ENCODE results near the gene USP13. TPM values are rescaled to one million over a fixed set of nuclear protein-coding genes. Genes with fewer than 3 reads are reported as not detected.

The USP13 gene
- total and polyA plus RNA-seq, 2 experiments from 2014 or later: 9.6 to 15.7 TPM

- Histone ChIP-seq H3K4me3 (no peak overlapping the region), H3K9me2 (replicated peaks; ENCODE audit: insufficient read depth) (no peaks in the 10 kb centered on the region), H3K4me1 (ENCODE audit: insufficient read depth) (no peaks in the 10 kb centered on the region), H3K9me3 (ENCODE audit: low read depth) (no peaks in the 10 kb centered on the region), H3K4me2 (no peak overlapping the region), H3K36me3 (replicated peaks; ENCODE audit: insufficient read depth, low read depth) (no peaks in the 10 kb centered on the region), H3K79me2 (no peaks in the 10 kb centered on the region), H4K20me1 (ENCODE audit: insufficient read depth, poor library complexity, severe bottlenecking) (no peaks in the 10 kb centered on the region), H3K27me3 (no peaks in the 10 kb centered on the region), H3K27ac (no peak overlapping the region), H2AFZ (no peak overlapping the region)
- no peak for DNase-seq (ENCODE audit: low spot score)
- 89% methylated on average over 10 of the region's 10 CpGs for WGBS (ENCODE audit: low lambda C conversion rate, missing lambda C conversion rate)
- no peak for TF ChIP-seq CTCF (IDR thresholded peaks at IDR 0.05; ENCODE audit: poor library complexity)
- TF ChIP-seq EZH2phosphoT487 (IDR thresholded peaks at IDR 0.05; ENCODE audit: low read depth, severe bottlenecking, unreplicated experiment): no peak
- TF ChIP-seq EZH2 (IDR thresholded peaks at IDR 0.05; ENCODE audit: borderline replicate concordance): no peak
These were observed 66.4 kb downstream of the USP13 start for GRCh38 chr3:179719048-179719734.

- Histone ChIP-seq H3K4me3 (no peak overlapping the region), H2AFZ (no peak overlapping the region), H3K36me3 (replicated peaks; ENCODE audit: insufficient read depth, low read depth) (no peaks in the 10 kb centered on the region), H3K27ac (no peak overlapping the region), H3K4me2 (no peak overlapping the region), H3K27me3 (no peaks in the 10 kb centered on the region), H4K20me1 (ENCODE audit: insufficient read depth, poor library complexity, severe bottlenecking) (no peaks in the 10 kb centered on the region), H3K79me2 (no peaks in the 10 kb centered on the region), H3K9me2 (replicated peaks; ENCODE audit: insufficient read depth) (no peaks in the 10 kb centered on the region), H3K4me1 (ENCODE audit: insufficient read depth) (no peaks in the 10 kb centered on the region), H3K9me3 (ENCODE audit: low read depth) (no peaks in the 10 kb centered on the region)
- TF ChIP-seq CTCF (IDR thresholded peaks at IDR 0.05; ENCODE audit: poor library complexity) (no peak), EZH2 (IDR thresholded peaks at IDR 0.05; ENCODE audit: borderline replicate concordance) (no peak), EZH2phosphoT487 (IDR thresholded peaks at IDR 0.05; ENCODE audit: low read depth, severe bottlenecking, unreplicated experiment) (no peak)
- DNase-seq (ENCODE audit: low spot score): no peak
- 82% methylated on average over 8 of the region's 8 CpGs for WGBS (ENCODE audit: low lambda C conversion rate, missing lambda C conversion rate)
These were observed 67.4 kb downstream of the USP13 start for GRCh38 chr3:179720196-179720595.

GRCh38 chr3:179723617-179724016 lies 70.8 kb downstream of the USP13 start:
- no peak overlapping the region for H2AFZ ChIP-seq
- no peaks in the 10 kb centered on the region for H3K79me2 ChIP-seq
- no peaks in the 10 kb centered on the region for H3K4me1 ChIP-seq (ENCODE audit: insufficient read depth)
- H3K9me3 ChIP-seq (ENCODE audit: low read depth): no peaks in the 10 kb centered on the region
- no peak overlapping the region for H3K27ac ChIP-seq
- TF ChIP-seq EZH2 (IDR thresholded peaks at IDR 0.05; ENCODE audit: borderline replicate concordance) (no peak), EZH2phosphoT487 (IDR thresholded peaks at IDR 0.05; ENCODE audit: low read depth, severe bottlenecking, unreplicated experiment) (no peak), CTCF (IDR thresholded peaks at IDR 0.05; ENCODE audit: poor library complexity) (no peak)
- H3K27me3 ChIP-seq: no peaks in the 10 kb centered on the region
- H3K36me3 ChIP-seq (replicated peaks; ENCODE audit: insufficient read depth, low read depth): no peaks in the 10 kb centered on the region
- no peak for DNase-seq (ENCODE audit: low spot score)
- no peaks in the 10 kb centered on the region for H4K20me1 ChIP-seq (ENCODE audit: insufficient read depth, poor library complexity, severe bottlenecking)
- no peaks in the 10 kb centered on the region for H3K9me2 ChIP-seq (replicated peaks; ENCODE audit: insufficient read depth)
- no peak overlapping the region for H3K4me2 ChIP-seq
- H3K4me3 ChIP-seq: no peak overlapping the region

Data from hepatocyte (in vitro differentiated cells).